Kidney tubule cell (primary cell): ENCODE data around the gene DDX25.
"Not testable (repeated sequence)": the region's sequence is repeated elsewhere in the genome, so short reads cannot be mapped to it uniquely, and the experiment has no call there.

Experiments used
- DNase-seq: peaks from one replicate; pipeline ENCODE4 v3.0.0-alpha.2; 2018; ENCODE audit warnings: low spot score

The DDX25 gene

DNA sequence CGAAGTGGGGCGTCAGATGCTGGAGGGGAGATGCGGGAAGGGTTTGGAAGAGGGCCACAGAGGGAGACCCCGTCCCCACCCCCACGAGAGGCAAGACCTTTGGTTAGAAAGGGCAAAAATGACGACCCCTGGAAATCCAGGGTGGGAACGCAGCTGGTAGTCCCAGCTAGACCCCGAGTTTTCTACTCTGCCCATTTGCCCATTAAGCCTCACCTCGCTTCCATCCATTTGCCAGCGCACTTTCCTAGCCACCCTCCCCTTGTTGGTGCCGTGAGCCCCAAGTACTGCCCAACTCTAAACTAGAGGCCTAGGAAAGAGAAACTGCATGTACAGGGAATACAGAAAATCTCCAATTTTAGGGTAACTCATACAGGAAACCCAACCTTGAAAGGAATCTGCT, 370 bp downstream of the DDX25 start:
- no peak for DNase-seq

DNA sequence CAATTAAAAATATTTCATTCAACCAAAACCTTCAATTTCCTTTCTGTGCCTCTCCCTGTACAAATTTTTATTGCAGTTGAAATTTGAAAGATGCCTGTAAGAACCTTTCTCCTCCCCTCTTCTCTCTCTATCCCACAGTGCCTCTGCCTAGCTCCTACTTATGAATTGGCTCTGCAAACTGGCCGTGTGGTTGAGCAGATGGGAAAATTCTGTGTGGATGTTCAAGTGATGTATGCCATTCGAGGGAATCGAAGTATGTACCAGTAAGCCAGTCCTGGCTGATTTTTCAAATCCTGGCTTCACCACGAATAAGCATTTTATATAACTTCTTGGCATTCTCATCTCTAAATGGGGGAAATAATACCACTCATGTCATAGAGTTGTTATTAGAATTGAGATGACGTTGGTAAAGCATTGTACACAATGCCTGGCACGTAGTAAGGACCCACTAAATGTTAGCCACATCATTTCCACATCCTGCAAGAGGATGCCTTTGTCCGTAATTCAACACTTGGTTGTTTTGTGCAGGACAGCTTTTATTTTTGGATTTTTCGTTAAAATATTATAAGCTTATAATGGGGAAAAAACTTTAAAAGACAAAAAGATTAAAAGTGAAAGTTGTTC, 6.0 kb downstream of the DDX25 start:
- DNase-seq: no peak

DNA sequence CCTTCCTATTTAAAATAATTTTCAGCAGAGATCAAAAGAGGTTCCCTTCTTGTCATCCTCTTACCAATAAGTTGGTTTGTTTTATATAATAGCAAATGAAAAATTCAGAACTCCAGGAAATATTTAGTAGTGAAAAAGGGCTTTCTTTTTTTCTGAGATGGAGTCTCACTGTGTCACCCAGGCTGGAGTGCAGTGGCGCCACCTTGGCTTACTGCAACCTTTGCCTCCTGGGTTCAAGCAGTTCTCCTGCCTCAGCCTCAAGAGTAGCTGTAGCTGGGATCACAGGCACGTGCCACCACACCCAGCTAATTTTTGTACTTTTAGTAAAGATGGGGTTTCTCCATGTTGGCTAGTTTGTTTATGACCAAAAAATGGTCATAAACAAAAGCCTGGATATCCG, 10.3 kb downstream of the DDX25 start:
- not testable (repeated sequence) for DNase-seq

DNA sequence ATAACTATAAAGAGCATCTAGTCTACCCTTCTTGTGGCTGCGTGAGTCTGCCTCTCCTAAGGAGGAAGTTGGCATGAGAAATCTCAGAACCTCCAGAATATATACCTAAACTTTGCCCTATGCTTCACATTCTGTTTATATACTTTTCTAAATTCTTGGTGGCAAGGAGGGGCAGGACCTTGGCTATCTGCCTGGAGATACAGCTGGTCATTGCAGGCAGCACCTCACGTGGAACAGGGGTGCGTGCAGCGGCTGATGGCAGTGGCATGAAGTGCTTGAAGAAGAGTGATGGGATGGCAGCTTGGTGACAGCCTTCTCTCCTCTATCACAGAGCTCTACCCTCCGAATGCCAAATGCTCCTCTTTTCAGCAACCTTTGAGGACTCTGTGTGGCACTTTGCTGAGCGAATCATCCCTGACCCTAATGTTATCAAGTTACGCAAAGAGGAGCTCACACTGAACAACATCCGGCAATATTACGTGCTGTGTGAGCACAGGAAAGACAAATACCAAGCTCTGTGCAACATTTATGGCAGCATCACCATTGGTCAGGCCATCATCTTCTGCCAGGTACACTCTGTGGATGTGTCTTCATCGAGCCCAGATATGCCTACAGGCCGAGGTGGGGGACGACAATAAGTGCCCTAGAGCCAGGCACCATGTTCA, 12.5 kb downstream of the DDX25 start:
- no peak for DNase-seq

DNA sequence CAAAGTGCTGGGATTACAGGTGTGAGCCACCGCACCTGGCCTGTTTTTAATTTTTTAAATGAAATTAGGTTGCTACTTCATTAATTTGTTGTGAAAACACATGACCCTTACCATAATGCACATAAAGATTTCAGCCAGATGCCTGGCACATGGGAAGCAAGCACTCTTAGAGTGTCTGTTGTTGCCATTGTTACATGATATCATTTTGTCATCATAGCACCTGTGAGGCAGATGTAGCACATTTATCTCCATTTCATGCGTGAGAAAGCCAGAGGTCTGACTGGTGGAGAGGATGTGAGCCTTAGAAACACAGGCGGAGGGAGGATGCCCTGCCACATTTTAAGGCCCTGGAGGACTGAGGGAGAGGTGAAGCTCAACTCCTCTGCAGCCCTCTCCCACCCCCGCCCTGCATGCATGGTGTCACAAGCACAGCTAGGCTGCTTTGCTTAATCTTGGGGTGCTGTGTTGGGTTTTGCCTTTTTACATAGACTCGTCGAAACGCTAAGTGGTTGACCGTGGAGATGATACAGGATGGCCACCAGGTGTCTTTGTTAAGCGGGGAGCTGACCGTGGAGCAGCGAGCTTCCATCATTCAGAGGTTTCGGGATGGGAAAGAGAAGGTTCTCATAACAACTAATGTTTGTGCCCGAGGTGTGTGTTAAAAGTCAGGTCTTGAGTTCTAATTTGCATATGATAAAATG, 14.0 kb downstream of the DDX25 start:
- no peak for DNase-seq

DNA sequence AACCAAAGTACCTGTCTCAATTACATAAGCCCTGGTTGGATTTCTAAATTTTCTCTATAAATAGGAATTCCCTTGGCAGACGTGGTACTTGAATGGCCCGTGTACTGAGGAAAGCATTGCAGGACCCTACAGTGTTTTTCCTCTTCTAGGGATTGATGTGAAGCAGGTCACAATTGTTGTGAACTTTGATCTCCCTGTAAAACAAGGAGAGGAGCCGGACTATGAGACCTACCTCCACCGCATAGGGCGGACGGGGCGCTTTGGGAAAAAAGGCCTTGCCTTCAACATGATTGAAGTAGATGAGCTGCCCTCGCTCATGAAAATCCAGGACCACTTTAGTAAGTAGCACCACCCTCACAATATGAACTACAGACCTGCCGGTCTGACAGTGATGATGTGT, 16.7 kb downstream of the DDX25 start:
- no peak for DNase-seq

DNA sequence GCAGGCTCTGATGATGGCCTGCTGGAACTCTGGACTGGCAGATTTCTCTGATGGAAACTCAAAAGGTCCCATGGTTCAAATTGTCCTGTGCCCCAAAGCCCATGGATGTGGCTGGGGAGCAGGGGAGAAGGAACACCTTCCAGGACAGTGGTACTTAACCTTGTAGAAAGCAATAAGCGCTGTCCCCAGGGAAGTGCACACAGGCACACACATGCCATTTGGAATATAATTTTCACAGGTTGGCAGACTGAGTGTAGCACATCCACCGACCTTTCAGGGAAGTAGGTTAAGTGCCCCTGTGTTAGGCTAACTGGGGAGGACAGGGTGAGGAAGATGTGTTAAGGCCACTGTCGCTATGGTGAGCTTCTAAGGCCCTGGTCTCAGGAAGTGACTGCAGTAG, 17.8 kb downstream of the DDX25 start:
- DNase-seq: no peak

DNA sequence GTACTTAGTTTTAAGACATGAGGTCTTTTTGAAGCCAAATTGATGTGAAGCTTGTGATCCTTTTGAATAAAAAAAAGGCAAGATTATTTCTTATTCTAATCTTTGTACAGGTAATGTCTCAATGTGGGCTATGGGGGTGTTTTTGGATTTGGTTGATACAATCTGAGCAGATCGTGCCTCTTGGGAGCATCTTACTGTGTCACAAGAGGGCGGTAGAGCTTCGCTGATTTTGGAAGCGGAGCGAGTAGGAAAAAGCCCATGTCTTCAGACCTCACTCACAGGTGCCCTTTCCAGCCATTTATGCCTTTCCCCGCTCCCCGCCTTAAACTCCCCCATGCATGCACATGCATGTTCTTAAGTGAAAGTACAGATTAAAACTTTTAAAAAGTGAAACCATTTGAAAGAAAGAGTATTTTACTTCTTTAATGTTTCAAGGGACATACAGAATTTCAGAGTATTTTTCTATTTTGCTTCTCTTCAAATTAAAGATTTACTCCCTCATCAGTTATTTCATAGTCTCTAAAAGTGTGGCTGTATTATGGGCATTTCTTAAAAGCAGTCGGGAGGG, 18.8 kb downstream of the DDX25 start:
- peak; percentile 77 for DNase-seq

DNA sequence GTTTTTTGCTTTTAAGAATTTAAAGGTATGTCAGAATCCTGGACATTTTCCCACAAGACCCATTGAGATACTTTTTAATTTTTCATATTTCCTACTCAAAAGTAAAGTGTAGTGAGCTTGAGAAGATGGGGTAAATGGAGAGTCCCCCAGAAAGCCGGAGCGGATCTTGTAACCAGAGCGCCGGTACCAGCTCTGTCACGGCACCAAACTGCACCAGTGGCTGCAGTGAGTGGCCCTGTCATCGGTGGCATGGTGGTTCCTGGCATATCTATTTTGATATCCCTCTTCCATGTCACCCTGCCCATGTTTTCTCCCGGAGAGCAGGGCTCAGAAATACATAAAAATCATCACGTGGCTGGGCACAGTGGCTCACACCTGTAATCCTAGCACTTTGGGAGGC, 19.3 kb downstream of the DDX25 start:
- DNase-seq: no peak

DNA sequence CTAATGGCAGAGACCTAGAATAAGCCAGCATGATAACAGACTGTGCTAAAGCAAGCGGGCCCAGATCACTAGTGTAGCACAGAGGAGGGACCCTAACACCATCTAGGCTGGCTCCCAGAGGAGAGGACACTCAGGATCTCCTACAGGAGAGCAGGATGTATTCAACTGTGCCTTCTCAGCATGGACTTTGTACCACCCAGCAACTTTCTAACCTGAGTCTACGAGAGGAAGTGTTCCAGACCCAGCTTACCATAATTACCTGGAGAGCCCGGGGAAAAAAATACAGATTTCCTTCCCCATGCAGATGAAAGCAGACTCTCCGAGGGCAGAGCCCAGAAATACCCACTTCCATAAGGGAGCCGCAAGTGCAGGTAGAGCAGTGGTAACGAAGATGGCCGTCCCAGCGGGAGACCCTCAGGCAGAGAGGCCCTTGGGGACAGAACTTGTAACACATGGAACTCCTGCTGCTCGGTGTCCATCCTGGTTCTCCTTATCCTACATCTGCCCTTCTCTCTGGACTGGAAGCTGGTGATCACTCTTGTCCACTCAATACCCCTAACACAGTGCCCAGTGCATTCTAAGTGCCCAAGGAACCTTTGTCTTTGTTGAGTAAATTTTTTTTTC, 20.2 kb downstream of the DDX25 start:
- DNase-seq: no peak

DNA sequence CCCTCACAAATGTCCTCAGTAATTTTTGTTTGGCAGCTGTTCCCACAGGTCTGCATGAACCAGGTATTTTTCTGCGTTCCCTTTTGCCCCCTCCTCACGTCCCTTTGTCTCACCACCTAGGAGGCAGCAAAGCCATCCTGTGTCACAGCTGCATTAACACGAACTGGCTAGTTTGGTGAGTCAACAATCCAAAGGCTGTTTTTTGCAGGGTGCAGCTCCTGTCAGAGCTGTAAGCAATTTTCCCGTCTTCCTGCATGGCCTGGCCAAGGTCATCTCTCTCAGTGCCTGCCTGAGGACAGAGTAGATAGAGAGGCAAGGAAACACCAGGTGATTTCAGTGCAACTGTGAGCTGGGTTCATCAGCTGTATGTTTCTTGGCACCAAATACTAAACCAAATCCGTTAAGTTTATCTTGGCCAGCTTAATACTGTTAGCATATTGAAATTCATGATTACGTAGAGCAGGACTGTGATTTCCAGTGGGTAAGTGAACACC, 21.0 kb downstream of the DDX25 start:
- no peak for DNase-seq

DNA sequence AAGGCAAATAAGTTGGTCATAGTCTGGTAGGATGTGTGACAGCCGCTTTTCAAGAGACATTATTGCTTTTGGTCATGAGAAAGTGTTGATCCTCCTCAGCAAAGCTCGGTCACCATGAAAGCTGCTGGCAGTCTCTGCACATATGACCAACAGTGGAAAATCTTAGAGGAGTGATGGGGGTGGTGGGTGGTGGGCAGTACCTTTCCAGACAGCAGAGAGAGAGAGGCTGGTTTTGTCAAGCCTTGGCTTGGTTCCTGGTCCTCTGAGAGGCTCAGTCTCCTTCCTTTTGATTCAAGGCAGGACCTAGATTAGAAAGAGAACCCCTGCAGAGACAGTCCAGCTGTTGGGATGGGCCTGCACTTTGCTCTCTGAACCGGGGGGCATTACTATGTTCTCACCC, 21.5 kb downstream of the DDX25 start:
- no peak for DNase-seq

DNA sequence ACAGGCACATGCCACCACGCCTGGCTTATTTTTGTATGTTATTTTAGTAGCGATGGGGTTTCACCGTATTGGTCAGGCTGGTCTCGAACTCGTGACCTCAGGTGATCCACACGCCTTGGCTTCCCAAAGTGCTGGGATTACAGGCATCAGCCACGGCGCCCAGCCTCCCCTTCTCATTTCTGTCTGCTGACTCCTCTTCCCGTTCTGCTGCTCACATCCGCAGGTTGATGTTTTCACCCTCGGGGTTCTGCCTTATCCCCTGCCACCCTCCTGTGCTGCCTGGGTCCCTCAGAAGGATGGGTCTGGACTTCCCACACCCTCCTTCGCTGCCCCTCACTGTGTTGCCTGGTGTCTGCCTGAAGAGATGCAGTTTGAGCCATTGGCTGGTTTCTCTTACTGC, 22.4 kb downstream of the DDX25 start:
- no peak for DNase-seq

DNA sequence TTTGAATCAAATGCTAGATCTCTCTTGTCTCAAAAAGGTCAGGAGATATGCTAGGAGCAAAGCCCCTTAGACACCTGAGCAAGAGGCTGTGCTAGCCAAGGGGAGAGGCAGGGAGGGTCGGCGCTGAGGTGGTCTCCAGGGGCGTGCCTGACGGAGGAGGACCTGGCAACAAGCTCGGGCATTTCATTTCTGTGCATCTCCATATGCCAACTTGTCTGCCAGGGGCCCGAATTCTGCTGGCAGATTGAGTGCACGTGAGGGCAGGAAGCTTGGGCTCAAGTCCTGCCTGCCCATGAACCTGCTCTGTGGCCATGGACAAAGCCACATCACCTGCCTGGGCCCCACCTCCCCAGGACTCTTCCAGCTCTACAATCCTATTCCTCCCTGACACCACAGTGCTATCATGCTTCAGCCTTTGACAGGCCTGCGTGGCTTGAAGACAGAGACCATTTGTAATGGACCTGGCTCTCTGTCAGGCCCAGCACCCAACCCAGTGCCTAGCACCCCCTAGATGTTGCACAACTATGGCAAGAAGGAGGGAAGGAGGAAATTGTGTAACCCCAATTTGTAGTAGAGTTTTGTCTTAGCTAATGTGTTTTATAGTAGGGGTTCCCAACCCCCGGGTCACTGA, 25.3 kb downstream of the DDX25 start:
- no peak for DNase-seq

DNA sequence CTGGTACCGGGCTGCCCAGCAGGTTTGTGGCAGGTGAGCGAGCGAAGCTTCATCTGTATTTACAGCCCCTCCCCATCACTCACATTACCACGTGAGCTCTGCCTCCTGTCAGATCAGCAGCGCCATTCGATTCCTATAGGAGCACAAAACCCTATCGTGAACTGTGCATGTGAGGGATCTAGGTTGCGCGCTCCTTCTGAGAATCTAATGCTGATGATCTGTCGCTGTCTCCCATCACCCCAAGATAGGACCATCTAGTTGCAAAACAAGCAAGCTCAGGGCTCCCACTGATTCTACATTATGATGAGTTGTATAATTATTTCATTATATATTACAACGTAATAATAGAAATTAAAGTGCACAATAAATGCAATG, 25.8 kb downstream of the DDX25 start:
- DNase-seq: no peak

DNA sequence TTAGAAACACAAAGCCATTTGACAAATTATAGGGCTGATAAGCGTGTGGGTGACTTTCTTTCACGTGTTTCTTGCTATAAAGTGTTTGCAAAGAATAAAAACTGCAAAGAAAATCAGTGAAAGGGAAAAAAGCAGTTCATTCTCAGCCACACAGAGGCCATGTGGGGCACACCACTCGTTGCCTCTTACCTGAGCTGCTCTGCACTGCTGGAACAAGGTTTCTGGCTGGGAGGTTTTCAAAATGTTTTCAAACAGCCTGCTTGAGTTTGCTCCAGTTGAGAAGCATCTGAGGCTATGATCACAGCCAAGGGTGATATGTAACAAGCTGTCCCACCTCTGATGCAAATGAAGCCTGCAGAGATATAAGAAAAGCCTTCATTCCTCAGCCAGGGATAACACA, 26.8 kb downstream of the DDX25 start:
- DNase-seq: no peak

DNA sequence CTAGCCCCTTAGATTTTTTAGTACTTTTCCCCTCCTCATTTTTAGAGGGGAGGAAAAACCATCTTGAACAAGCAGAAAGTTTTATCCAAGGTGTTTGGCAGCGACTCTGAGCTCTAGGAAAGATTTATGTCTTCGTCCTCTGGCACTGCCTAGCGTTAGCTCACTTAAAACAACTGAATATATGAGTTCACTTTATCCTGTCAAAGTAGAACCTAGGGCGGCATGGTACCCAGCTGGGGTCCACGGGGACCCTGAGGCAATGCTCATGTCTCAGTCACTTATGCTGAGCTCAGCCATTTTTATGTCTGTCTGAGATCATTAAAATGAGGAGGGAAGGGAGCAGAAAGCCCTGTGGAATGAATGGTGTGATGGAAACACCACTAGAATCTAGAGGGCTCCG, 27.4 kb downstream of the DDX25 start:
- DNase-seq: no peak

DNA sequence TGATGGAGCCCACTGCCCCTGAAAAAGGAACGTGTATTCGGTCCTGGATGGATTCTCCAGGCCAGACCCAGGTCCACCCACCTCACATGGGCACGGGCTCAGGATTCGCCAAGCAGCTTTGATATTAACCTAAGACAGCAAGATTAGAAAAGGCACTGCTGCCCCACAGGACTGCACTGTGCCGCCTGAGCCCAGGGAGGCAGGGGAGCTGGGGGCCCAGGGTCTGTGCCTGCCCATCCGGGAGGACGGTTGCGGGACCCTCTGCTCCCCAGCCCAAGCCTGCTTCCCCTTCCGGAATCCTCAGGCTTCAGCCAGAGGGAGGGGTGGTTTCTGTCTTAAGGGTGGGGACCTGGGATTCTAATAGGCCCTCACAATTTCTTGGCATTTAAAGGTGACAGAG, 28.0 kb downstream of the DDX25 start:
- no peak for DNase-seq

DNA sequence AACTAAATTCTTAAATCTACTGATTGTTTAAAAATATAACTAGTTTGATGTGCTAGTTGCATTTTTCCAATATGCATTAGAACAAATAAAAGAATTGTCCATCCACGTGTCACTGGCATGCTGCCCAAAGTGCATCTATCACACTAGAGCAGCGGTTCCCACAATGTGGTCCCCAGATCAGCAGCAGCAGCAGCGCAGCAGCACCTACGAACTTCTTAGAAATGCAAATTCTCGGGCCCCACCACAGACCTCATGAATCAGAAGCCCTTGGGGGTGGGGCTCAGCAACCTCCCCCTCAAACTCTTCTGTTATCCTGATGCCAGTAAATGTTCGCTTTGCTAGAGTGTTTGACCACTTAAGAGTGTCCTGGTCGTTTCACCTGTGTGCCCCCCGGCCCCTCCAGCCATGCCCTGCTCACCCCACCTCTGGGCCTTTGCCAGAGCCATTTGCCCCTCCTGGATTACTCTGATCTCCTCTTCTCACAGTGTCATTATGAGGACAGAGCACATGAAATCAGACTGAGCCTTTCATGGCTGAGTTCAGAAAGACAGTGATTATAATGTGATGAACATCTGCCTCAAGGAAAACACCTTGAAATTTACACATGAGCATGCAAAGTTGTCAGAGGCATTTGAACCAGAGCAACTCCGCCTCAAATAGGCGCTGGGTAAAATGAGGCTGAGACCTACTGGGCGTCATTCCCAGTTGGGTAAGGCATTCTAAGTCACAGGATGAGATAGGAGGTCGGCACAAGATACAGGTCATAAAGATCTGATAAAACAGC, 28.9 kb downstream of the DDX25 start:
- no peak for DNase-seq

DNA sequence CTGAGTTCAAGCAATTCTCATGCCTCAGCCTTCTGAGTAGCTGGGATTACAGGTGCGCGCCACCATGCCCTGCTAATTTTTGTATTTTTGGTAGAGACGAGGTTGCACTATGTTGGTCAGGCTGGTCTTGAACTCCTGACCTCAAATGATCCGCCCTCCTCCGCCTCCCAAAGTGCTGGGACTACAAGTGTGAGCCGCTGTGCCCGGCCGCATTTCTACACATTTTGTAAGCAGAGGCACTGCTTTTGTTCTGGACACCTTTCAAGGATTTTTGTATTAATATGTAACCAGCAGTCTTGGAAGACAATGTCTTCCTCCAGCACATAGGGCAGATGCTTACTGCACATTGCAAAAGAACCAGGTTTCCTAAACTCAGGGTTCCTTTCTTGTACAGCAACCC, 30.2 kb downstream of the DDX25 start:
- no peak for DNase-seq

DNA sequence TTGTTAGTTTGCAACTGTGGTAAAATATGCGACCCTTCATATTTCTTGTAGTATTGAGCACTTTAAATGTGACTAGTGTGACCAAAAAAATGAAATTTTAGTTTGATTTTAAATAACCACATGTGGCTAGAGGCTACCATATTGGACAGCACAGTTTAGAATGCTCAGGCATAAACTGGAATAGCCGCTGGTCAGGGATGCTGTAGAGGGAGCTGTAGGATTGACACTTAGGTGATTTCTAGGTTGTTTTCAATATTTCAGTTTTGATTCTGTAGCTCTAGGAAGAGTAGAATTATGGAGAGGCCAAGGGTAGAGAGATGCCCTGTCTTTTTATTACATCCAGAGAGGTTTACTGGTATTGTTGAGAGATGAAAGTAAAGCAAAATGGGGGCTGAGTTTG, 30.7 kb downstream of the DDX25 start:
- DNase-seq: no peak
